Mucosa of descending colon (tissue), 3 donors: ENCODE measurements around the gene RAC3. TPM values are rescaled to one million over a fixed set of nuclear protein-coding genes. Genes with fewer than 3 reads are reported as not detected.

Experiments
- ATAC-seq: fragments of 200-7000 bp; cut with Tn5 transposase; one replicate; pipeline ENCODE4 v1.9.1; 2020; ENCODE audit warnings: mild to moderate bottlenecking, moderate library complexity
- DNase-seq, 3 donors: peaks; one replicate each; pipeline ENCODE4 v3.0.0-alpha.2; 2020
- H3K36me3 ChIP-seq: fragments of 200-600 bp; one replicate; pipeline ENCODE4 v1.8.0; 2021; ENCODE audit warnings: low read depth, mild to moderate bottlenecking
- H3K4me1 ChIP-seq: fragments of 200-600 bp; one replicate; pipeline ENCODE4 v1.8.0; 2021; ENCODE audit warnings: low read depth, mild to moderate bottlenecking
- H3K4me3 ChIP-seq: fragments of 200-600 bp; one replicate; pipeline ENCODE4 v1.8.0; 2021; ENCODE audit warnings: mild to moderate bottlenecking
- H3K9me3 ChIP-seq: fragments of 200-600 bp; one replicate; pipeline ENCODE4 v1.8.0; 2021; ENCODE audit warnings: mild to moderate bottlenecking
- CTCF ChIP-seq: fragments of 200-600 bp; IDR thresholded peaks from one replicate; pipeline ENCODE4 v1.8.0; 2022; ENCODE audit warnings: antibody characterized with exemption, mild to moderate bottlenecking
- intact Hi-C, 2 donors: fragments of 100-400 bp; cut with DNase I in 1 of 2; cut with micrococcal nuclease in 1 of 2; formaldehyde crosslinking; loops; one replicate each; pipeline versions ENCODE4 v1.11.0 to v1.11.1; 2022; cut with DNase I, micrococcal nuclease
- total RNA-seq, 3 donors: library from RNA; stranded (reverse); fragmentation: NEBNext Ultra II Directional in 2 of 3; extraction: Animal tissue kit (Norgen Biotek cat#: 25700) in 2 of 3; gene quantifications; one replicate each; pipeline versions ENCODE4 v1.2.1 to v1.2.4, GENCODE V29; 2021 to 2023
- donor health status: DM: no; HTN: no; CAD: no; lungs with moderate emphysema.
- donor health status: DM: no; HTN: no; CAD: no.
- donor health status: DM: no; HTN: yes; CAD: no.

RAC3 gene
- total RNA-seq, 3 donors from 2014 or later, result 3.4 to 6.2 (median 4.2) TPM

- ATAC-seq, result no peak
- peak in 1 of 3 donors; percentile 41 for DNase-seq
- no peak for TF ChIP-seq CTCF
- Histone ChIP-seq H3K9me3 (no peaks in the 10 kb centered on the region), H3K4me1 (peaks cover 10% of the 10 kb centered on the region), H3K36me3 (no peaks in the 10 kb centered on the region), H3K4me3 (no peak overlapping the region)
- intact Hi-C loops, result no loop called here
Measured at GRCh38 chr17:82060001-82060380, 28.5 kb downstream of the RAC3 start.

GRCh38 chr17:82060614-82061013, 29.1 kb downstream of the RAC3 start:
- Histone ChIP-seq H3K4me1 (peaks cover 10% of the 10 kb centered on the region), H3K36me3 (no peaks in the 10 kb centered on the region), H3K4me3 (no peak overlapping the region), H3K9me3 (no peaks in the 10 kb centered on the region)
- TF ChIP-seq CTCF, result no peak
- ATAC-seq, result no peak
- intact Hi-C loops, result no loop called here
- peak in 1 of 3 donors; percentile 50 for DNase-seq

- intact Hi-C loops, result no loop called here
- TF ChIP-seq CTCF, result no peak
- H3K9me3 ChIP-seq, result no peaks in the 10 kb centered on the region
- DNase-seq, result peak in 1 of 3 donors; percentile 47
- H3K4me3 ChIP-seq, result no peak overlapping the region
- peaks cover 14% of the 10 kb centered on the region for H3K4me1 ChIP-seq
- no peaks in the 10 kb centered on the region for H3K36me3 ChIP-seq
- ATAC-seq, result no peak
Measured at GRCh38 chr17:82061047-82061925, 29.8 kb downstream of the RAC3 start.

GRCh38 chr17:82062076-82062983, 30.9 kb downstream of the RAC3 start:
- Histone ChIP-seq H3K4me3 (no peak overlapping the region), H3K9me3 (no peaks in the 10 kb centered on the region), H3K36me3 (no peaks in the 10 kb centered on the region), H3K4me1 (peaks cover 16% of the 10 kb centered on the region)
- ATAC-seq (no peak), DNase-seq (no peak)
- TF ChIP-seq CTCF, result no peak
- intact Hi-C loops, result no loop called here

- no peak for ATAC-seq
Measured at GRCh38 chr17:82062984-82063368, 31.5 kb downstream of the RAC3 start.

More at GRCh38 chr17:82062984-82063368, 31.5 kb downstream of the RAC3 start:
- TF ChIP-seq CTCF, result no peak
- H3K4me1 ChIP-seq, result peaks cover 16% of the 10 kb centered on the region
- no peak overlapping the region for H3K4me3 ChIP-seq
- no peaks in the 10 kb centered on the region for H3K9me3 ChIP-seq
- no peak for DNase-seq
- intact Hi-C loops, result no loop called here
- no peaks in the 10 kb centered on the region for H3K36me3 ChIP-seq
